Fibroblast of skin of abdomen (primary cell): ENCODE data around the gene HLA-DQA1.
"Not testable (repeated sequence)": the region's sequence is repeated elsewhere in the genome, so short reads cannot be mapped to it uniquely, and the experiment has no call there.

Experiments
- DNase-seq: peaks from one replicate; pipeline ENCODE4 v3.0.0-alpha.2; 2013

Gene HLA-DQA1

DNA sequence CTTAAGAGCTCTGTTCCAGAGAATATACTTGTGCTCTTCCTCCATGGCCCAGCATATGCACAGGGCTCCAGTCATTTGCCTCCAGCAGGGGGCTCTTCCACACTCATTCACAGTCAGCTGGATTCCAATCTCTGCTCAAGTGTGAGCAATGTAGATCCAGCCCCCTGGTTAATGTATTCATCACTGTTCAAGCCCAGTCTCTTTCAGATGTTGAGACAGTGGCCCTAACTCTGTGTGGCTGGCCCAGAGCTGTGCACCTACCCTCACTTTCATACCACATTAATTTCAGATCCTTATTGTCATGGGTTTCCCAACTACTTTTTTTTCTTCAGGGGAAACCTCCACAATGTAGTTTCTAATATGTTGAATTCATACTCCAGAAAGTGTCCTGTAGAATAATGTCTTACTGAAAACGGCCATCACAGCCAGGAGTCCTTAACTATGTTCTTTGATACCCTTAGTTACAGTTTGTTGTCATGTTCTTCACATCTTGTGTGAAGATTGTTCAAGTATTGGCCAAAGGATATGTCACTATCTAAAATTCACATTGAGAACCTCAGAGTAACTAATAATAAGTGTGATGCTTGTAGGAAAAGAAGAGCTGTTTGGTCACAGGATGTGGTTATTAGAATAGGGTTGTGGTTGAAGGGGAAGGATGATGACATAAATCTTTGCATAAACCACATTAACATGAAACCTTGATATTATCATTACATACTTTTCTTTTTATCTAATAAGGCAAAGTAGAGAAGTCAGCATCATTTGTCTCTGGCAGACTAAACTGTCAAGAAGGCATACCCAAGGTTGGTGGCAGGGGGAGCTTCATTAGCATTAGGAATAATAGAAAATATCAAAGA, 14.4 kb upstream of the HLA-DQA1 start:
- DNase-seq, result peak; percentile 32

DNA sequence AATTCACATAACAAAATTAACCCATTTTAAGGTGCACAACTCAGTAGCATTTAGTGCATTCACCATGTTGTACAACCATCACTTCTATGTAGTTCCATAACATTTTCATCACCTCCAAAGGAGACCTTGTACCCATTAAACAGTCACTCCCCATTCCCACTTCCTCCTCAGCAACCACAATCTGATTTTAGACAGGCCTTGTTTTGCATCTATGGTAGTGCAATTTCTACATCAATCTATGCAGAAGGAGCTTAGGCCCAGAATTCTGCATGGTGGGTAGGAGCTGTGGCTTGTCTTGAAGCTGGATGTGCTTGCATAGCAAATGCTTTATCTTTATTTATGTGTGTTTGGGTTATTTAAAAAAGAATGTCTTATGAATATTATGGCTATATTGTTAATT, 13.5 kb upstream of the HLA-DQA1 start:
- DNase-seq, result no peak

DNA sequence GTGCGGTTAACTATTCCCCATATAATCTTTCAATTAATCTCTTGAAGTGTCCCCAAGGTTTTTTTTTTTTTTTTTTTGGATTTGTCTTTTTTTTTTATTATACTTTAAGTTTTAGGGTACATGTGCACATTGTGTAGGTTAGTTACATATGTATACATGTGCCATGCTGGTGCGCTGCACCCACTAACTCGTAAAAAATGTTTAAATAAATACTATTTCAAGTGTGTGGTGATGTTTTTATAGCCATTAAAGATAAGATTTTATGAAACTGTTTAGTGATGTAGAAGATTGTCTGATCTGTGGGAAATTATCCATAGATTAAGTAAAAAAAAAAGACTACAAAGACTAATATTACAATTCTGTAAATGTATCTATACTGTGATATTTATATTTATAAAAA, 12.6 kb upstream of the HLA-DQA1 start:
- DNase-seq, result no peak

DNA sequence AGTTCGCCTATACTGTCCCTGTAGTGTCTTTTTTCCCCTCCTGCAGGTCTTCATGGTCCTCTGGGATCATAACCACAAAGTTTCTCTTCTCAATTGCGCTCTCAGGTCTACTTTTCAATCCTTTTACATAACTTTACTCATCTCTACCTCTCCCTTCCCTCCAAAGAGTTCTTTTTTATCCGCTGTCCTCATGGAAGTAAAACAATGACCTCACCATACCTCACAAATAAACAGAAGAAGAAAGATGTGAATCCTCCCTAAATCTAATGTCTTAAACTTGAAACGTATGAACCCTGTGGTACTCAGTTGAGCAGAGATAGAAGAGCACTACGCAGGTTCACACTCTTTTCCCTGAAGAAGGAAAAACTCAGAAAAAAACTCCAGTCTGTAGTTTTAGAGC, 12.1 kb upstream of the HLA-DQA1 start:
- no peak for DNase-seq

DNA sequence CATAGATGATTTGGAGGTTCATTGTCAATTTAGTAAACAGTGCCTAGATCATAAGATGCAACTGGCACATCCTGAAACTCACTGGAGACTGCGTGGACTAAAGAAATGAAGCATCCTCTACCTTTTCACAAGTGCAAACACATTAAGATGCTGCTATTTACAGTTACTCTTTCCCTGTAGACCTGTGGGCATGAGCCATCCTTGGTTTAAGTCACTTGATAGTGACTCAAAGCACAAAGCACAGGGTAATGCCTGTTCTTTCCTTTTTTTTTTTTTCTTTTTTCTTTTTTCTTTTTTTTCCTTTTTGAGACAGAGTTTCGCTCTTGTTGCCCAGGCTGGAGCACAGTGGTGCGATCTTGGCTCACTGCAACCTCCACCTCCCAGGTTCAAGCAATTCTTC, 10.0 kb upstream of the HLA-DQA1 start:
- no peak for DNase-seq

DNA sequence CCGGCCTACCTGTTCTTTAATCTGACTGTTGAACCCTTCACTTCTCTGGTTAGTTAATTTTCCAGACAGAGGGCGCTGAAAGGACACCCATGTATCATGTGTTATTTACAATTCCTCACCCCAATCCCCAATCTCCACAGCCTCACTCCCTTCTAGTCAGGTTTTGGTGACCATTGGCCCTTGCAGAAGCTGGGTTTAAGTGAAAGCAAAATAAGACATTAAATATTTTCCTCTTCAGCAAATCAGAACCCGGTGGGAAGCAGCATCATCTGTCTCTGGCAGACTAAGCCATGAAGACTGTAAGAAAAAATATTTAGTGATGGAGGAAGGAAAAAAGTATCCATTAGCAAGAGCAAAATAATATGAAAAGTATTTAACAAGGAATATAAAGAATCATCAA, 9.4 kb upstream of the HLA-DQA1 start:
- peak; percentile 1 for DNase-seq

DNA sequence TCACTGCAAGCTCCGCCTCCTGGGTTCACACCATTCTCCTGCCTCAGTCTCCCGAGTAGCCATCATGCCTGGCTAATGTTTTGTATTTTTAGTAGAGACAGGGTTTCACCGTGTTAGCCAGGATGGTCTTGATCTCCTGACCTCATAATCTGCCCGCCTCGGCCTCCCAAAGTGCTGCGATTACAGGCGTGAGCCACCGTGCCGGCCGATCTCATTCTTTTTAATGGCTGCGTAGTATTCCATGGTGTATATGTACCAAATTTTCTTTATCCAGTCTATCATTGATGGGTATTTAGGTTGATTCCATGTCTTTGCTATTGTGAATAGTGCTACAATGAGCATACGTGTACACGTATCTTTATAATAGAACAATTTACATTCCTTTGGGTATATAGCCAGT, 7.4 kb upstream of the HLA-DQA1 start:
- DNase-seq, result not testable (repeated sequence)

DNA sequence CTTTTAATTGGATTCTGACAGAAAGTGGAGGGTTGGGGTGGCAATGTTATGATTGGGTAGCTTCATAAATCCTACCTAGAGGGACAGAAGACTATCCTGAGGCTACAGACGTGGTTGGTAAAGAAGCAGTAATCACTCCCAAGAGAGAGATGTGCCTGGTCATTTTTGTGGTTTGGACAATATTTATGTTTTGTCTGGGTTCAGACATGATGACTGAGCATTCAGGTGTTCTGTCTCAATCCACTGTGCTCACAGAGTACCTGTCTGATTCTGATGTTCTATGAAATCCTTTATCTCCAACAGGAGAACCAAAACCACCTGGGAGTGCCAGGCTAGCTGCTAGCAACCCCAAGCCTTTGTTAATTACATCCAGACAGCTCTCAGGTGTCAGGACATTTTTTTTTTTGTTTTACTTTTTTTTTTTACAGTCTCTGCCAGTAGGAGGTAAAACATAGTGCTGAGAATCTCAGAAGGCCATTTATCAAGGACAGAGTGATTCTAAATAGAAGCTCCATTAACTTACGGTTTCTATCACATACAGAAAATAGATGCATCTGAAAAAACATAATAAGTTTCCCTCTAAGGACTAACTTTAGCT, 1.6 kb upstream of the HLA-DQA1 start:
- no peak for DNase-seq

DNA sequence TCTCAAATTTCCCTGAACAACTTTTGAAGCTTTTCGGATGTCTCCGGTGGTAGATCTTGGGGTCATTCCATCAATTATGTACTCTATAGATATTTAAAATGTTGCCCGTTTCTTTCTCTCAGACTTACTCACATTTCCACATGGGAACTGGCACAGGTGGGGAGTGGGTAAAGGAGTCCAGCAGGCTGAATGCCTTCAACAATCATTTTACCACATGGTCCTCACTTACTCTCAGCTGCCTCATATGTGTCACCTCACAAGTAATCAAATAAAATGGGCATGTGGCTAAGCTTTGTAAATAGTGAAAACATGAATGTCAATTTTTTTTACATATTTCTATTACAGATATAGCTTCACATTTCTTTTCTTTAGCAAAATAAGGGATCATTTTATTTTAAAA, 677 bp downstream of the HLA-DQA1 start:
- no peak for DNase-seq

DNA sequence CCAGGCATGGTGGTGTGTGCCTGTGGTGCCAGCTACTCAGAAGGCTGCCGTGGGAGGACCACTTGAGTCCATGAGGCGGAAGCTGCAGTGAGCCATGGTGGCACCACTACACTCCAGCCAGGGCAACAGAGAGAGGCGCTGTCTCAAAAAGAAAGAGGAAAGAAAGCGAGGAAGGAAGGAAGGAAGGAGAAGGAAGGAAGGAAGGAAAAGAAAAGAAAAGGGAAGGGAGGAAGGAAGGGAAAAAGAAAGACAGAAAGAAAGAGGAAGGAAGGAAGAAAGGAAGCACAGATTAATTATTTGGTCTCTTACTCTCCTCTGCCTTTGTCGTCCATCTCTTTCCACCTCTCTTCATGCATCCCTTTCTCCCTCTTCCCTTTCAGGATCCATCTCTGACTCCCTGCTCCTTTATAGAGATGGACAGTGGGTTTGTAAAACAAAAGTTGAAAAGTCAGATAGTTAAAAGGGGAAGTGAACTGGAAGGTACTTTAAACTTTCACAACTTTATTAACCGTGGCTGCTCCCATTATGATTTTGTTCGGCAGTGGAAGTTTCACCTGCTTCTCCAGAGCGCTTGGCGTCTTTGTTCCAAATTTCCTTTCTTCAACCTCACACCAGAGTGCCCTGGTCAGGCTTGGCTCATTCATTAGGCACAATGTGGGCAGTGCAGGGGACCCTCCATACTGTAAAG, 1.5 kb downstream of the HLA-DQA1 start:
- DNase-seq, result no peak

DNA sequence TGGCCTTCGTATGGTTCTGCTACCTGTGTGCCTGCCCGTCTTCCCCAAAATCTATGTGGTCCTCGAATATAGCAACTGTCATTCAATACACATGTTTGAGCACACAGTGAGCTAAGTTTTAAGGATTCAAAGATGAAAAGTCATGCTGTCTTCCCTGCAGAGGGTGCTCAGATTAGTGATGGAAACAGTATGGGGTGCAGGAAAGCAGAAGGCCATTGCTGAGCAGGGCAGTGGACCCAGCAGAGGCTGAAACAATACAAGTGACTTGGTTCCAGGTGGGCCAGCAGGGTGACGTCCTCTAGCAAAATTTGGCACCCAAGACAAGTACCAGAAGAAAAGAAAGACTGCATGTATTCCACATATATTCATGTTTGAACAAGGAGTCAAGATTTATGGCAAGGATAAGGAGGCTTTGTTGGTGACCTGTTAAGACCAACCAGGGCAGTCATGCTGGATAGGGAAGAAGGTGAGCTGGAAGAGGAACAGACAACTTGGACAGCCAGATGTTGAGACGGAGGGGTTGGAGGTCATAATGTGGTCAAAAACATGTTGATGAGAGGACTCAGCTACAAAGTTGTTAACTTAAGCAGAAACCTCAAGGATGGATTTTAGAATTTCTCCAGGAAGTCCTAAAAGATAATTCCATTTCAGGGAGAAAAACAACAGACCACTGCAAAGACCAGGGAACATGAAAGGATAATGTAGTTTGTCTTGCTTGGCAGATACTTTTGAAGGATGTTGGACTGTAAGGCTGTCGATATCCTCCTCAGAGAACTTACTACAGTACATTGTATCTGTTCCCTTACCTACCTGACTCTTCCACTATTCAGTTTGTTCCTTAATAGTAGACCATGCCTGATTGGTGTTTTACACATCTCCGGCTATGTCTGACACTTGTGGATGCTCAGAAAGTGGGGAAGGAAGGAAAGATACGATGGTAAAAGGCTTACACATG, 2.5 kb downstream of the HLA-DQA1 start:
- no peak for DNase-seq

DNA sequence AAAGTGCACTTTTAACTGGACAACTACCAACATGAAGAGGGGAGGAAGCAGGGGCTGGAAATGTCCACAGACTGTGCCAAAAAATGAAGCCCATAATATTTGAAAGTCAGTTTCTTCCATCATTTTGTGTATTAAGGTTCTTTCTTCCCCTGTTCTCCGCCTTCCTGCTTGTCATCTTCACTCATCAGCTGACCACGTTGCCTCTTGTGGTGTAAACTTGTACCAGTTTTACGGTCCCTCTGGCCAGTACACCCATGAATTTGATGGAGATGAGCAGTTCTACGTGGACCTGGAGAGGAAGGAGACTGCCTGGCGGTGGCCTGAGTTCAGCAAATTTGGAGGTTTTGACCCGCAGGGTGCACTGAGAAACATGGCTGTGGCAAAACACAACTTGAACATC, 3.9 kb downstream of the HLA-DQA1 start:
- no peak for DNase-seq

DNA sequence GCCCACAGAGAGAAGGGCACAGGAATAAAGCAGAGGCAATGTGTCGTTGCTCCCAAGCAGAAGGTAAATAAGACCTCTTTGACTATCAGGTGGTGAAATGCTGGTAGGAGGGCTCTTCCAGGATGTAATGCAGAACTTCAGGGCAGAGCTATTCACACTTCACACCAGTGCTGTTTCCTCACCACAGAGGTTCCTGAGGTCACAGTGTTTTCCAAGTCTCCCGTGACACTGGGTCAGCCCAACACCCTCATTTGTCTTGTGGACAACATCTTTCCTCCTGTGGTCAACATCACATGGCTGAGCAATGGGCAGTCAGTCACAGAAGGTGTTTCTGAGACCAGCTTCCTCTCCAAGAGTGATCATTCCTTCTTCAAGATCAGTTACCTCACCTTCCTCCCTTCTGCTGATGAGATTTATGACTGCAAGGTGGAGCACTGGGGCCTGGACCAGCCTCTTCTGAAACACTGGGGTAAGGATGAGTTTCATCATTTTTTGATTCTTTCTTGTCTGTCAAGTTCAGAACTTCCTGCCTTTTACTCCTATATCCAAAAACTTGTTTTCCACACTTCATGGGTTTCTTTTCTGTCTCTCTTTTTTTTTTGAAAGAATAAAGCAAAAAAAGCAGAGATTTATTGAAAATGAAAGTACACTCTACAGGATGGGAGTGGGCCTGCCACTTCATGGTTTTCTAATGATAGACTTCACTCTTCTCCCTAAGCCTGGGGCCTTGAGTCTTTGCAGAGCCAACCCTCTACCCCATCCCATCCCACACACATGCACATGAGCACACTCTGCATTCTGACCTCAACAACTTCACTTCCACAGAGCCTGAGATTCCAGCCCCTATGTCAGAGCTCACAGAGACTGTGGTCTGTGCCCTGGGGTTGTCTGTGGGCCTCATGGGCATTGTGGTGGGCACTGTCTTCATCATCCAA, 4.8 kb downstream of the HLA-DQA1 start:
- DNase-seq, result not testable (repeated sequence)

DNA sequence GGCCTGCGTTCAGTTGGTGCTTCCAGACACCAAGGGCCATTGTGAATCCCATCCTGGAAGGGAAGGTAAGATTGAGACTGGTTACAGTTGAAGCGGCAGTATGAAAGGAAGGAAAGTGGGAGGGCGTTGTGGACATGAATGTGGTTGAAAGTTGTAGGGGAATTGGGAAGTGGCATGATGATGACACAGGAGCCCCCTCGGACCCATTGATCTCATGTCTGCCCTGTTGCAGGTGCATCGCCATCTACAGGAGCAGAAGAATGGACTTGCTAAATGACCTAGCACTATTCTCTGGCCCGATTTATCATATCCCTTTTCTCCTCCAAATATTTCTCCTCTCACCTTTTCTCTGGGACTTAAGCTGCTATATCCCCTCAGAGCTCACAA, 5.5 kb downstream of the HLA-DQA1 start:
- no peak for DNase-seq

DNA sequence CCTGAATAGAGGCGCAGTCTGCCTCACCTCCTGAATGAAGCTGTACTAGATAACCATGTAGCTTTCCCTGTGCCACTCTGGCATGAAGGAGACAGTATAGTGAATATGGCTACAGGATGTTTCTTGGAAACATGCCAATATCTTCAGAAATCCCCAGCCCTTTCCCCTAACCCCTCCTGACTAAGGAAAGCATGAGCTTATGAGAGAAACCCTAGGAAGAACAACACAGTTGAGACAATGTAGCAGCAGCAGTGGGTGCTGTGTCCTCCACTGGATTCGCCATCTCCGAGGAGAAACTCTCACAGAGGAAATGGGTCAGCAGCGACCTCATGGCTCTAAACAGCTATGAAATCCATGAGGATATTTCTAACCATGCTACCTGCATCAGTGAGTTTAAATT, 6.7 kb downstream of the HLA-DQA1 start:
- DNase-seq, result no peak

DNA sequence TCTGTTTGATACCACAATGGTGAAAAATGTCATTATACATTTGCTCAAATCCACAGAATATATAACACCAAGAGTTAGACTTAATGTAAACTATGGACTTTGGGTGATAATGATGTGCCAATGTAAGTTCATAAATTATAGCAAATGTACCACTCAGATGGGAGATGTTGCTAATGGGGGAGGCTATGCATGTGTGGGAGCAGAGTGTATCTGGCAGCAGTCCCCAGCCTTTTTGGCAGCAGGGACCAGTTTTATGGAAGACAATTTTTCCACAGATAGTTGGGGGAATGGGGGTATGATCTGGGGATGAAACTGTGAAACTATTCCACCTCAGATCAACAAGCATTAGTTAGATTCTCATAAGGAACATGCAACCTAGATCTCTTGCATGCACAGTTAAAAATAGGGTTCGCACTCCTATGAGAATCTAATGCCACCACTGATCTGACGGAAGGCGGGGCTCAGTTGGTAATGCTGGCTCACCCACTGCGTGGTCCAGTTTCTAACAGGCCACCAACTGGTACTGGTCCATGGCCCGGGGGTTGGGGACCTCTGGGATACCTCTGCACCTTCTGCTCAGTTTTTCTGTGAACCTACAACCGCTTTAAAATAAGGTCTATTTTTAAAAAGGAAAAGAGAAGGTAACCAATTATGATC, 8.0 kb downstream of the HLA-DQA1 start:
- no peak for DNase-seq

DNA sequence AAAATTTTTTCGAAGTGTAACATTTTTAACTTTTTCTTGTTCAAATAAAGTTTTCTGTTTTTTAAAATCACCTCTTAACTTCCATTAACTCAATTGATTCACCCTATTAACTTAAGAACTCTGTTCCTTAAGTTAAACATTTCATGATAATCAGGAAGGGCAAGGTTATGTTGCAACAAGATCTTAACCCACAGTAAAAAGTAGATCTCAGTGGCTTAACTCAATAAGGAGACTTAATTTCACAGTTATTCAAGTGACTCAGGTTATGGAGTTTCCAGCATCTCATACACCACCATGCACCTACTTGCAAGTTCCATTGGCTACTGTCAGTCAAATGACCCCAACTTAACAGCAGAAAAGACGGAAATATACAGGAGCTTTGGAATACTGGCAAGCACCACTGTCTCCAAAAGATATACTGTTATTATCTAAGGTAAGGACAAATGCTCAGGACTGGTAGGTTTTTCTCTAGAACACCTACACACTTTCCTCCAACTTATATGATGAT, 18.1 kb downstream of the HLA-DQA1 start:
- no peak for DNase-seq

DNA sequence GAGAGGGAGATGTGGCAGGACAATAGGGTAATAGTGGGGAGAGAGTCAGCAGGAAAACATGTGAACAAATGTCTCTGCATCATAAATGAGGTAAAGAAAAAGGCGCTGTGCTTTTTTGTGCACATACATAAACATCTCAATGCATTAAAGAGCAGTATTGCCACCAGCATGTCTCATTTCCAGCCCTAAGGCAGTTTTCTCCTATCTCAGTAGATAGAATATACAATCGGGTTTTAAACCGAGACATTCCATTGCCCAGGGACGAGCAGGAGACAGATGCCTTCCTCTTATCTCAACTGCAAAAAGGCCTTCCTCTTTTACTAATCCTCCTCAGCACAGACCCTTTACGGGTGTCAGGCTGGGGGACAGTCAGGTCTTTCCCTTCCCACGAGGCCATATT, 20.1 kb downstream of the HLA-DQA1 start:
- not testable (repeated sequence) for DNase-seq

DNA sequence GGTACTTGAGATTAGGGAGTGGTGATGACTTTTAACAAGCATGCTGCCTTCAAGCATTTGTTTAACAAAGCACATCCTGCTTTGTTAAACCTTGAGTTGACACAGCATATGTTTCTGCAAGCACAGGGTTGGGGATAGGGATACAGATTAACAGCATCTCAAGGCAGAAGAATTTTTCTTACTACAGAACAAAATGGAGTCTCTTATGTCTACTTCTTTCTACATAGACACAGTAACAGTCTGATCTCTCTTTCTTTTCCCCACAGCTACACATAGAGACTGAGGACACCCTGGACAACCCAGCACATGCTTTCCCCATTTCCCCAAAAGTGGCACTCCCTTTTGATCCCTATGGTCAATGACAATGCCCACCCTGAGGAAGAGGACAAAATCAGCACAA, 20.6 kb downstream of the HLA-DQA1 start:
- not testable (repeated sequence) for DNase-seq

DNA sequence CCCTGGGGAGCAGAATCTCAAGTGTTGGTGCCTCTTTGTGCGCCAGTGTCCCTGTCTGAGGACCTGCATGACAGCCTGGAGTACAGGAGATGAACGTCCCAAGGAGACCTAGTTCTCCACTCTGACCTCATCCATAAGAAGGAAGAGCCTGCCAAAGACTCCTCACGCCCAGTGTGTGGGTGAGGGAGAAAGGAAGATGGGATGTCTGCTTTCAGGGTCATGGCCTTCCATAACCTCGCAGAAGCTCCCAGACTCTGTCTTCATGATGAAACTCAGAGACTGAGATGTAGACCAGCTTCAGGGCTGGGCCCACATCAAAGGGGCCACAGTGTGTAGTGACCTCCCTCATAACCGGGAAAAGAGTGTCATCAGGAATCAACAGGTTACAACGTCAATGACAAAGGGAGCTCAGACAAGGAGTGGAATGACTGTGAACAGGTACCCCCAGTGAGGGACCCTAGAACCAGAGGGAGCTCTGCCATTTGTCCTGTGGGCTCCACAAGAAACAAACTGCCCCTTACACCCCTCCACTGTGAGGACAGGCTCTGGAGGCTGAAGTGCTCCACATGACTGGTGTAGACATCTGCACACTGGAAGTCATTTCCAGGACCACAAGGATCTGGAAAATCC, 21.2 kb downstream of the HLA-DQA1 start:
- DNase-seq, result no peak
